HEK293 (cell line): ENCODE results near the gene MAN2B1.
A peak's percentile ranks its signal among the peaks of the same experiment; 100 is the strongest.

ENCODE experiments used
- EGR2 ChIP-seq: fragments of 450-650 bp; formaldehyde crosslinking; IDR thresholded peaks from 2 replicates; pipeline ENCODE4 v1.5.1; 2016; ENCODE audit warnings: low read depth, missing biosample characterization, missing genetic modification characterization
- ELK4 ChIP-seq: IDR thresholded peaks from 2 replicates; pipeline ENCODE4 v1.6.1; 2011; ENCODE audit warnings: mild to moderate bottlenecking, low read depth, low read length, borderline replicate concordance
- FEZF1 ChIP-seq: fragments of 450-650 bp; formaldehyde crosslinking; IDR thresholded peaks from 2 replicates; pipeline ENCODE4 v1.5.1; 2016; ENCODE audit warnings: missing biosample characterization, missing genetic modification characterization
- GFI1B ChIP-seq: fragments of 450-650 bp; formaldehyde crosslinking; IDR thresholded peaks from 2 replicates; pipeline ENCODE4 v1.5.1; 2016; ENCODE audit warnings: missing biosample characterization, missing genetic modification characterization
- GLIS1 ChIP-seq: fragments of 450-650 bp; formaldehyde crosslinking; IDR thresholded peaks from 2 replicates; pipeline ENCODE4 v1.5.1; 2016; ENCODE audit warnings: missing biosample characterization, missing genetic modification characterization
- HOXA7 ChIP-seq: sonication (generic); formaldehyde crosslinking; IDR thresholded peaks from 2 replicates; pipeline ENCODE4 v1.8.1; 2022; ENCODE audit warnings: missing genetic modification reagents, borderline replicate concordance
- HOXC10 ChIP-seq: sonication (generic); formaldehyde crosslinking; IDR thresholded peaks from 2 replicates; pipeline ENCODE4 v1.8.1; 2023; ENCODE audit warnings: mild to moderate bottlenecking, missing genetic modification reagents
- PATZ1 ChIP-seq: fragments of 450-650 bp; formaldehyde crosslinking; IDR thresholded peaks from 2 replicates; pipeline ENCODE4 v1.5.1; 2016; ENCODE audit warnings: missing biosample characterization, missing genetic modification characterization
- PRDM6 ChIP-seq: fragments of 450-650 bp; formaldehyde crosslinking; IDR thresholded peaks from 2 replicates; pipeline ENCODE4 v1.5.1; 2017; ENCODE audit warnings: missing biosample characterization, missing genetic modification characterization
- RBAK ChIP-seq: fragments of 450-650 bp; formaldehyde crosslinking; IDR thresholded peaks from 2 replicates; pipeline ENCODE4 v1.5.1; 2016; ENCODE audit warnings: missing biosample characterization, missing genetic modification characterization
- REPIN1 ChIP-seq: fragments of 450-650 bp; formaldehyde crosslinking; IDR thresholded peaks from 2 replicates; pipeline ENCODE4 v1.5.1; 2017; ENCODE audit warnings: missing biosample characterization, missing genetic modification characterization, low read depth
- WT1 ChIP-seq: fragments of 450-650 bp; formaldehyde crosslinking; IDR thresholded peaks from 2 replicates; pipeline ENCODE4 v1.5.1; 2016; ENCODE audit warnings: missing biosample characterization, missing genetic modification characterization
- ZBTB26 ChIP-seq: fragments of 450-650 bp; formaldehyde crosslinking; optimal IDR thresholded peaks from 2 replicates; pipeline ENCODE3; 2016; ENCODE audit warnings: missing biosample characterization, mild to moderate bottlenecking, missing genetic modification characterization
- ZFP3 ChIP-seq: fragments of 450-650 bp; formaldehyde crosslinking; IDR thresholded peaks from 2 replicates; pipeline ENCODE4 v1.5.1; 2016; ENCODE audit warnings: low read depth, missing biosample characterization, missing genetic modification characterization
- ZNF10 ChIP-seq: fragments of 450-650 bp; formaldehyde crosslinking; IDR thresholded peaks from 2 replicates; pipeline ENCODE4 v1.5.1; 2017; ENCODE audit warnings: missing biosample characterization, missing genetic modification characterization
- ZNF132 ChIP-seq: fragments of 450-650 bp; formaldehyde crosslinking; IDR thresholded peaks from 2 replicates; pipeline ENCODE4 v1.5.1; 2017; ENCODE audit warnings: missing biosample characterization, missing genetic modification characterization, borderline replicate concordance
- ZNF146 ChIP-seq: fragments of 450-650 bp; formaldehyde crosslinking; IDR thresholded peaks from 2 replicates; pipeline ENCODE4 v1.5.1; 2016; ENCODE audit warnings: missing biosample characterization, missing genetic modification characterization
- ZNF155 ChIP-seq: fragments of 450-650 bp; formaldehyde crosslinking; IDR thresholded peaks from 2 replicates; pipeline ENCODE4 v1.5.1; 2016; ENCODE audit warnings: missing biosample characterization, missing genetic modification characterization
- ZNF169 ChIP-seq: fragments of 450-650 bp; formaldehyde crosslinking; IDR thresholded peaks from 2 replicates; pipeline ENCODE4 v1.5.1; 2016; ENCODE audit warnings: missing biosample characterization, missing genetic modification characterization
- ZNF175 ChIP-seq: fragments of 450-650 bp; formaldehyde crosslinking; IDR thresholded peaks from 2 replicates; pipeline ENCODE4 v1.5.1; 2016; ENCODE audit warnings: missing biosample characterization, missing genetic modification characterization
- ZNF184 ChIP-seq: fragments of 450-650 bp; IDR thresholded peaks from 2 replicates; pipeline ENCODE4 v1.5.1; 2018; ENCODE audit warnings: missing biosample characterization, mild to moderate bottlenecking, missing genetic modification characterization
- ZNF211 ChIP-seq: fragments of 450-650 bp; formaldehyde crosslinking; IDR thresholded peaks from 2 replicates; pipeline ENCODE4 v1.5.1; 2016; ENCODE audit warnings: low read depth, missing biosample characterization, missing genetic modification characterization
- ZNF292 ChIP-seq: fragments of 450-650 bp; formaldehyde crosslinking; IDR thresholded peaks from 2 replicates; pipeline ENCODE4 v1.5.1; 2016; ENCODE audit warnings: low read depth, missing biosample characterization, missing genetic modification characterization, borderline replicate concordance
- ZNF324 ChIP-seq: fragments of 450-650 bp; formaldehyde crosslinking; IDR thresholded peaks from 2 replicates; pipeline ENCODE4 v1.5.1; 2016; ENCODE audit warnings: missing biosample characterization, missing genetic modification characterization
- ZNF341 ChIP-seq: fragments of 450-650 bp; formaldehyde crosslinking; IDR thresholded peaks from 2 replicates; pipeline ENCODE4; 2016; ENCODE audit warnings: low read depth, missing biosample characterization, missing genetic modification characterization
- ZNF354C ChIP-seq: fragments of 450-650 bp; formaldehyde crosslinking; IDR thresholded peaks from 2 replicates; pipeline ENCODE4 v1.5.1; 2016; ENCODE audit warnings: missing biosample characterization, missing genetic modification characterization, low read depth, borderline replicate concordance
- ZNF404 ChIP-seq: fragments of 450-650 bp; formaldehyde crosslinking; IDR thresholded peaks from 2 replicates; pipeline ENCODE4 v1.5.1; 2017; ENCODE audit warnings: missing biosample characterization, missing genetic modification characterization
- ZNF426 ChIP-seq: fragments of 450-650 bp; formaldehyde crosslinking; IDR thresholded peaks from 2 replicates; pipeline ENCODE4 v1.5.1; 2017; ENCODE audit warnings: missing biosample characterization, missing genetic modification characterization, mild to moderate bottlenecking, inconsistent platforms, moderate library complexity
- ZNF501 ChIP-seq: fragments of 450-650 bp; formaldehyde crosslinking; IDR thresholded peaks from 2 replicates; pipeline ENCODE4 v1.5.1; 2016; ENCODE audit warnings: missing biosample characterization, missing genetic modification characterization
- ZNF561 ChIP-seq: fragments of 450-650 bp; IDR thresholded peaks from 2 replicates; pipeline ENCODE4 v1.5.1; 2018; ENCODE audit warnings: missing biosample characterization, missing genetic modification characterization, borderline replicate concordance
- ZNF596 ChIP-seq: fragments of 450-650 bp; IDR thresholded peaks from 2 replicates; pipeline ENCODE4 v1.5.0; 2018; ENCODE audit warnings: missing biosample characterization, mild to moderate bottlenecking, missing genetic modification characterization, moderate library complexity
- ZNF624 ChIP-seq: fragments of 450-650 bp; formaldehyde crosslinking; IDR thresholded peaks from 2 replicates; pipeline ENCODE4 v1.5.1; 2017; ENCODE audit warnings: missing biosample characterization, missing genetic modification characterization
- ZNF645 ChIP-seq: fragments of 450-650 bp; formaldehyde crosslinking; IDR thresholded peaks from 2 replicates; pipeline ENCODE4; 2016; ENCODE audit warnings: missing biosample characterization, missing genetic modification characterization
- ZNF692 ChIP-seq: fragments of 450-650 bp; formaldehyde crosslinking; IDR thresholded peaks from 2 replicates; pipeline ENCODE4 v1.5.1; 2016; ENCODE audit warnings: missing biosample characterization, missing genetic modification characterization
- ZNF843 ChIP-seq: fragments of 450-650 bp; formaldehyde crosslinking; IDR thresholded peaks from 2 replicates; pipeline ENCODE4 v1.5.1; 2016; ENCODE audit warnings: missing biosample characterization, missing genetic modification characterization
- ZSCAN23 ChIP-seq: fragments of 450-650 bp; formaldehyde crosslinking; IDR thresholded peaks from 2 replicates; pipeline ENCODE4 v1.5.1; 2016; ENCODE audit warnings: missing biosample characterization, missing genetic modification characterization

The MAN2B1 gene

GRCh38 chr19:12611361-12611699 lies 55.2 kb downstream of the MAN2B1 start (continued):
- TF ChIP-seq ZNF132 (no peak), PRDM6 (no peak), ELK4 (no peak), ZNF354C (tag by site-specific recombination) (no peak), ZNF596 (tag by site-specific recombination) (no peak), ZSCAN23 (tag by site-specific recombination) (no peak), ZNF169 (tag by site-specific recombination) (no peak), RBAK (tag by site-specific recombination) (no peak), ZNF324 (no peak), ZNF10 (no peak), ZNF426 (tag by site-specific recombination) (no peak), ZNF624 (no peak), ZBTB26 (no peak), GFI1B (tag by site-specific recombination) (no peak), EGR2 (tag by site-specific recombination) (peak; percentile 76), ZNF645 (tag by site-specific recombination) (no peak), ZNF692 (no peak), REPIN1 (tag by site-specific recombination) (no peak), ZNF404 (tag by site-specific recombination) (no peak), ZFP3 (no peak), HOXA7 (CRISPR knock-in tag) (no peak), HOXC10 (CRISPR knock-in tag) (no peak), ZNF843 (tag by site-specific recombination) (no peak), ZNF184 (tag by site-specific recombination) (no peak), ZNF175 (no peak), ZNF501 (tag by site-specific recombination) (no peak), ZNF211 (no peak), PATZ1 (peak; percentile 89), ZNF155 (tag by site-specific recombination) (no peak), ZNF561 (tag by site-specific recombination) (no peak), FEZF1 (tag by site-specific recombination) (no peak), WT1 (tag by site-specific recombination) (no peak), ZNF341 (tag by site-specific recombination) (no peak), ZNF292 (tag by site-specific recombination) (no peak), GLIS1 (no peak), ZNF146 (no peak)
